H9 (cell line): ENCODE measurements around the gene CACNA1H. TPM values are rescaled to one million over a fixed set of nuclear protein-coding genes. Genes with fewer than 3 reads are reported as not detected.
A peak's percentile ranks its signal among the peaks of the same experiment; 100 is the strongest.

Experiments used
- DNase-seq: peaks from one replicate; pipeline ENCODE4 v3.0.0-alpha.2; 2017
- H2AFZ ChIP-seq: one replicate; pipeline ENCODE4 v1.6.1; 2013; ENCODE audit warnings: mild to moderate bottlenecking, low read length, control low read depth, moderate library complexity
- H2AK5ac ChIP-seq: 2 replicates; pipeline ENCODE4 v1.6.1; 2013; ENCODE audit warnings: low read length, control low read depth, mixed read lengths; ENCODE audit not compliant: insufficient read length
- H2BK120ac ChIP-seq: one replicate; pipeline ENCODE4 v1.6.1; 2013; ENCODE audit warnings: low read depth, mild to moderate bottlenecking, low read length, control low read depth, inconsistent platforms; ENCODE audit not compliant: poor library complexity, severe bottlenecking
- H2BK12ac ChIP-seq: 2 replicates; pipeline ENCODE4 v1.6.1; 2013; ENCODE audit warnings: low read length, control low read depth, mixed read lengths, low read depth; ENCODE audit not compliant: insufficient read length
- H2BK15ac ChIP-seq: 2 replicates; pipeline ENCODE4 v1.6.1; 2013; ENCODE audit warnings: low read depth, low read length, control low read depth
- H2BK20ac ChIP-seq: one replicate; pipeline ENCODE4 v1.6.1; 2013; ENCODE audit warnings: low read depth, mild to moderate bottlenecking, low read length, control low read depth, inconsistent platforms; ENCODE audit not compliant: poor library complexity, severe bottlenecking
- H2BK5ac ChIP-seq: 2 replicates; pipeline ENCODE4 v1.6.1; 2013; ENCODE audit warnings: low read length, control low read depth, mixed read lengths; ENCODE audit not compliant: insufficient read length
- H3K14ac ChIP-seq: 2 replicates; pipeline ENCODE4 v1.6.1; 2013; ENCODE audit warnings: low read length, control low read depth; ENCODE audit not compliant: insufficient read depth
- H3K18ac ChIP-seq: 2 replicates; pipeline ENCODE4 v1.6.1; 2013; ENCODE audit warnings: low read depth, mild to moderate bottlenecking, mixed read lengths, low read length, control low read depth; ENCODE audit not compliant: insufficient read length
- H3K23ac ChIP-seq: 2 replicates; pipeline ENCODE4 v1.6.1; 2013; ENCODE audit warnings: low read length, control low read depth, mixed read lengths, low read depth; ENCODE audit not compliant: insufficient read length
- H3K23me2 ChIP-seq: 2 replicates; pipeline ENCODE4 v1.6.1; 2013; ENCODE audit warnings: low read depth, mild to moderate bottlenecking, mixed read lengths, low read length, control low read depth; ENCODE audit not compliant: insufficient read length, poor library complexity, severe bottlenecking
- H3K27ac ChIP-seq: 2 replicates; pipeline ENCODE4 v1.5.1; 2013; ENCODE audit warnings: low read length, control low read depth, mixed read lengths, low read depth; ENCODE audit not compliant: insufficient read length
- H3K27me3 ChIP-seq: 2 replicates; pipeline ENCODE4 v1.6.1; 2013; ENCODE audit warnings: low read length, control low read depth, inconsistent platforms; ENCODE audit not compliant: insufficient read depth
- H3K4ac ChIP-seq: 2 replicates; pipeline ENCODE4 v1.6.1; 2013; ENCODE audit warnings: low read depth, mild to moderate bottlenecking, control low read depth, inconsistent platforms, low read length, moderate library complexity
- H3K4me1 ChIP-seq: 2 replicates; pipeline ENCODE4 v1.6.1; 2013; ENCODE audit warnings: low read length, control low read depth, inconsistent platforms; ENCODE audit not compliant: insufficient read depth
- H3K4me2 ChIP-seq: 2 replicates; pipeline ENCODE4 v1.6.1; 2013; ENCODE audit warnings: low read length, control low read depth, mixed read lengths; ENCODE audit not compliant: insufficient read length, insufficient read depth
- H3K56ac ChIP-seq: 2 replicates; pipeline ENCODE4 v1.6.1; 2013; ENCODE audit warnings: low read depth, mild to moderate bottlenecking, mixed read lengths, low read length, control low read depth; ENCODE audit not compliant: insufficient read length
- H3K79me1 ChIP-seq: 2 replicates; pipeline ENCODE4 v1.6.1; 2013; ENCODE audit warnings: low read depth, mild to moderate bottlenecking, moderate library complexity, low read length, control low read depth, inconsistent platforms; ENCODE audit not compliant: insufficient read depth, poor library complexity, severe bottlenecking
- H3K79me2 ChIP-seq: 2 replicates; pipeline ENCODE4 v1.6.1; 2013; ENCODE audit warnings: low read length, control low read depth, inconsistent platforms; ENCODE audit not compliant: insufficient read depth
- H3K9ac ChIP-seq: 2 replicates; pipeline ENCODE4 v1.6.1; 2013; ENCODE audit warnings: low read length, control low read depth, mixed read lengths; ENCODE audit not compliant: insufficient read length; ENCODE audit errors: extremely low read depth
- H3K9me3 ChIP-seq: one replicate; pipeline ENCODE4 v1.6.1; 2013; ENCODE audit warnings: low read depth, low read length, inconsistent platforms; ENCODE audit not compliant: control insufficient read depth
- H3T11ph ChIP-seq: one replicate; pipeline ENCODE4 v1.6.1; 2013; ENCODE audit warnings: mild to moderate bottlenecking, low read length, control low read depth, inconsistent platforms
- H4K20me1 ChIP-seq: one replicate; pipeline ENCODE4 v1.6.1; 2013; ENCODE audit not compliant: control insufficient read depth, insufficient read length, insufficient read depth
- H4K5ac ChIP-seq: 2 replicates; pipeline ENCODE4 v1.6.1; 2013; ENCODE audit warnings: low read depth, mild to moderate bottlenecking, mixed read lengths, low read length, control low read depth; ENCODE audit not compliant: insufficient read length
- H4K8ac ChIP-seq: replicated peaks from 2 replicates; pipeline ENCODE4 v1.6.1; 2013; ENCODE audit warnings: low read length, control low read depth, mixed read lengths, low read depth; ENCODE audit not compliant: insufficient read length
- H4K91ac ChIP-seq: 2 replicates; pipeline ENCODE4 v1.6.1; 2013; ENCODE audit warnings: low read depth, mild to moderate bottlenecking, moderate library complexity, mixed read lengths, low read length, control low read depth; ENCODE audit not compliant: insufficient read length
- H3K27ac Mint-ChIP-seq, 3 experiments: 2 replicates in 2 of 3; 3 replicates in 1 of 3; pipeline ENCODE4 v1.8.0; 2020 to 2021; ENCODE audit warnings: mixed read lengths in 3 of 3, mild to moderate bottlenecking in 1 of 3, moderate library complexity in 1 of 3
- H3K27me3 Mint-ChIP-seq: 2 replicates; pipeline ENCODE4 v1.8.0; 2021; ENCODE audit warnings: low read depth, mild to moderate bottlenecking, moderate library complexity, mixed read lengths
- H3K36me3 Mint-ChIP-seq, 3 experiments: 2 replicates in 2 of 3; 3 replicates in 1 of 3; pipeline ENCODE4 v1.8.0; 2020 to 2021; ENCODE audit warnings: low read depth in 3 of 3, mixed read lengths in 3 of 3; ENCODE audit not compliant: insufficient read depth in 1 of 3
- H3K4me1 Mint-ChIP-seq, 2 experiments: 2 replicates each; pipeline ENCODE4 v1.8.0; 2020; ENCODE audit warnings: mixed read lengths in 2 of 2
- H3K4me3 Mint-ChIP-seq, 2 experiments: 2 replicates in 1 of 2; 3 replicates in 1 of 2; pipeline ENCODE4 v1.8.0; 2020 to 2021; ENCODE audit warnings: mild to moderate bottlenecking in 2 of 2, mixed read lengths in 2 of 2, moderate library complexity in 1 of 2
- H3K9me3 Mint-ChIP-seq, 2 experiments: 2 replicates in 1 of 2; 3 replicates in 1 of 2; pipeline ENCODE4 v1.8.0; 2020; ENCODE audit warnings: mild to moderate bottlenecking in 2 of 2, mixed read lengths in 2 of 2, moderate library complexity in 1 of 2
- WGBS: extraction: QIAGEN DNeasy Blood & Tissue Kit; methylation state at CpG from one replicate; pipeline ENCODE4 v1.1.7; 2013; ENCODE audit warnings: missing lambda C conversion rate, low lambda C conversion rate, mixed read lengths; ENCODE audit not compliant: insufficient read length; ENCODE audit errors: extremely low coverage; 5-methylcytosine and 5-hydroxymethylcytosine counted together
- total RNA-seq: library from RNA; stranded (reverse); gene quantifications from 2 replicates; pipeline ENCODE4 v1.2.1, GENCODE V29; 2021
- TF ChIP-seq, protein P1 (sequence below): fragments of 200-600 bp; sonication (generic); conservative IDR thresholded peaks from 3 replicates; pipeline ENCODE4 v1.8.0; 2021; ENCODE audit warnings: antibody characterized with exemption, mild to moderate bottlenecking

Gene CACNA1H
- total RNA-seq, 1 experiment from 2014 or later = 43.3 TPM

DNA sequence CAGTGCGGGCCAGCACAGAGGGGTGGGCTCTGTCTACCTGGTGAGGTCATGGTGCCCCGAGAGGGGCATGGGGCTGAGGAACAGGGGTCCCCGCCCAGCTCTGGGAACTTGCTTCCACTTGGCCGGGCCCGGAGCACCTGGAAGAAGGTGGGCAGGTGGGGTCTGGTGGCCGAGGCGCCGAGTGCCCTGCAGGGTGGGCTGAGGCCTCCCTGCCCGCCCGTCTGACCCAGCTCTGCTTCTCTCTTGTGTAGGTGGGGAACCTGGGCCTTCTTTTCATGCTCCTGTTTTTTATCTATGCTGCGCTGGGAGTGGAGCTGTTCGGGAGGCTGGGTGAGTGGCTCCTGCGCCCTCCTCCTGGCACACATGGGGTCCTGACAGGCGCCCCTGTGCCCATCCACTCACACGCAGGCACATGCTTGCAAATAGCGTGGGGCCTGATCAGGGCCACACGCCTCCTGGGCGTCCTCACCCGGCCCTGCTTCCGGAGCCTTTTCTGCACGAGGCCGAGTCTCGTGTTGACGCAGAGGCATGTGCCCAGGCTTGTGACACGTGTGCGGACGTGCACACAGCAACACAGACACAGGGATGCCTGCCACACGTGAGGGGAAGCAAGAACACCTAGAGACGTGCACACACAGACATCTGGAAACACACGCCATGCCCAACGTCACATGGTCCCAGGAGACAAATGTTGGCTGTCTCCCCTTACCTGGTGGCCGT lies 63.9 kb downstream of the CACNA1H start:
- Mint-ChIP-seq H3K4me1 (no peaks in the 10 kb centered on the region), H3K27me3 (no peaks in the 10 kb centered on the region), H3K27ac (peak overlapping the region in 1 of 3 experiments; percentile 70; a peak in 1 of 7 replicates), H3K36me3 (peaks cover 6 to 32% (median 29%) of the 10 kb centered on the region in 3 experiments; a peak in 6 of 7 replicates), H3K4me3 (no peak overlapping the region), H3K9me3 (peaks cover 0 to 3% of the 10 kb centered on the region in 2 experiments; a peak in 1 of 5 replicates)
- no peak for DNase-seq
- TF ChIP-seq, protein P1, sequence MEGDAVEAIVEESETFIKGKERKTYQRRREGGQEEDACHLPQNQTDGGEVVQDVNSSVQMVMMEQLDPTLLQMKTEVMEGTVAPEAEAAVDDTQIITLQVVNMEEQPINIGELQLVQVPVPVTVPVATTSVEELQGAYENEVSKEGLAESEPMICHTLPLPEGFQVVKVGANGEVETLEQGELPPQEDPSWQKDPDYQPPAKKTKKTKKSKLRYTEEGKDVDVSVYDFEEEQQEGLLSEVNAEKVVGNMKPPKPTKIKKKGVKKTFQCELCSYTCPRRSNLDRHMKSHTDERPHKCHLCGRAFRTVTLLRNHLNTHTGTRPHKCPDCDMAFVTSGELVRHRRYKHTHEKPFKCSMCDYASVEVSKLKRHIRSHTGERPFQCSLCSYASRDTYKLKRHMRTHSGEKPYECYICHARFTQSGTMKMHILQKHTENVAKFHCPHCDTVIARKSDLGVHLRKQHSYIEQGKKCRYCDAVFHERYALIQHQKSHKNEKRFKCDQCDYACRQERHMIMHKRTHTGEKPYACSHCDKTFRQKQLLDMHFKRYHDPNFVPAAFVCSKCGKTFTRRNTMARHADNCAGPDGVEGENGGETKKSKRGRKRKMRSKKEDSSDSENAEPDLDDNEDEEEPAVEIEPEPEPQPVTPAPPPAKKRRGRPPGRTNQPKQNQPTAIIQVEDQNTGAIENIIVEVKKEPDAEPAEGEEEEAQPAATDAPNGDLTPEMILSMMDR = no peak
- Histone ChIP-seq H2BK120ac (no peak overlapping the region), H2BK20ac (no peak overlapping the region), H3K9me3 (no peaks in the 10 kb centered on the region), H3K27ac (no peak overlapping the region), H3T11ph (no peak overlapping the region), H3K18ac (no peak overlapping the region), H3K4me2 (no peak overlapping the region), H4K91ac (no peak overlapping the region), H4K5ac (no peak overlapping the region), H3K79me2 (no peaks in the 10 kb centered on the region), H3K23ac (no peak overlapping the region), H2BK12ac (no peak overlapping the region), H2AFZ (no peak overlapping the region), H4K8ac (no peak overlapping the region), H3K79me1 (no peaks in the 10 kb centered on the region), H2BK15ac (no peak overlapping the region), H3K14ac (no peak overlapping the region; the same call in 1 of the 2 replicates), H3K4me1 (no peaks in the 10 kb centered on the region), H2AK5ac (no peak overlapping the region), H4K20me1 (peaks cover 3% of the 10 kb centered on the region), H3K27me3 (no peaks in the 10 kb centered on the region), H3K56ac (no peak overlapping the region), H3K23me2 (no peaks in the 10 kb centered on the region), H3K9ac (no peak overlapping the region), H3K4ac (no peak overlapping the region), H2BK5ac (no peak overlapping the region)
- WGBS = no CpG with 5 or more reads among the region's 32 CpGs
